Esophagus (tissue), 2 donors: ENCODE data around the gene PGBD4. TPM values are rescaled to one million over a fixed set of nuclear protein-coding genes. Genes with fewer than 3 reads are reported as not detected.

Experiments used
- H3K27ac ChIP-seq, 2 donors: one replicate each; pipeline ENCODE4 v1.5.1; 2013; ENCODE audit warnings: low read depth in 2 of 2, mild to moderate bottlenecking in 2 of 2, inconsistent platforms in 1 of 2, low read length in 1 of 2, moderate library complexity in 1 of 2
- H3K27me3 ChIP-seq, 2 donors: one replicate each; pipeline ENCODE4 v1.6.1; 2013; ENCODE audit warnings: low read length in 2 of 2, control low read depth in 1 of 2, mild to moderate bottlenecking in 1 of 2; ENCODE audit not compliant: insufficient read depth in 2 of 2, control insufficient read depth in 1 of 2
- H3K36me3 ChIP-seq, 2 donors: one replicate each; pipeline ENCODE4 v1.6.1; 2013; ENCODE audit warnings: low read length in 1 of 2; ENCODE audit not compliant: control insufficient read depth in 2 of 2, insufficient read depth in 2 of 2
- H3K4me1 ChIP-seq, 2 donors: one replicate each; pipeline ENCODE4 v1.6.1; 2013; ENCODE audit warnings: low read length in 1 of 2; ENCODE audit not compliant: control insufficient read depth in 2 of 2, insufficient read depth in 2 of 2
- H3K4me3 ChIP-seq, 2 donors: one replicate each; pipeline ENCODE4 v1.5.1; 2013; ENCODE audit warnings: low read length in 2 of 2, mild to moderate bottlenecking in 2 of 2, low read depth in 1 of 2, moderate library complexity in 1 of 2
- H3K9me3 ChIP-seq, 2 donors: one replicate each; pipeline ENCODE4 v1.6.1; 2013; ENCODE audit warnings: mild to moderate bottlenecking in 2 of 2, low read depth in 1 of 2, low read length in 1 of 2, moderate library complexity in 1 of 2; ENCODE audit not compliant: control insufficient read depth in 2 of 2, insufficient read depth in 1 of 2
- WGBS, 2 donors: extraction: QIAGEN DNeasy Blood & Tissue Kit; methylation state at CpG; one replicate each; pipeline ENCODE4 v1.1.7; 2013; 5-methylcytosine and 5-hydroxymethylcytosine counted together
- polyA plus RNA-seq, 2 donors: library from polyadenylated mRNA; stranded (reverse); fragments of 200-250 nt; gene quantifications; one replicate each; pipeline ENCODE4 v1.2.3, GENCODE V29; 2013
- donor health status: healthy with polysubstance abuse.
- donor health status: Bipolar disorder and iron deficiency.

PGBD4 gene
- polyA plus RNA-seq, 2 donors = 0.49 to 0.71 TPM

DNA sequence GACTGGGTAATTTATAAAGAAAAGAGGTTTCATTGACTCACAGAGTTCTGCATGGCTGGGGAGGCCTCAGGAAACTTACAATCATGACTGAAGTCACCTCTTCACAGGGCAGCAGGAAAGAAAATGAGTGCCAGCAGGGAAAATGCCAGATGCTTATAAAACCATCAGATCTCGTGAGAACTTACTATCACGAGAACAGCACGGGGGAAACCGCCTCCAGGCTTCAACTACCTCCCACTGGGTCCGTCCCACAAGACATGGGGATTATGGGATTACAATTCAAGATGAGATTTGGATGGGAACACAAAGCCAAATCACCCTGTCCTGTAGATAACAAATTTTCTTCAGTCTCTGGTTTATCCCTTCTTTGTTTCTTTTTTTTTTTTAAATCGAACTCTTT is 31.9 kb upstream of the PGBD4 start:
- H3K4me3 ChIP-seq = no peak overlapping the region
- H3K9me3 ChIP-seq = no peaks in the 10 kb centered on the region
- no peaks in the 10 kb centered on the region for H3K4me1 ChIP-seq
- no peaks in the 10 kb centered on the region for H3K36me3 ChIP-seq
- 76 to 78% methylated on average over 6 of the region's 6 CpGs for WGBS, 2 donors
- H3K27me3 ChIP-seq = no peaks in the 10 kb centered on the region
- no peak overlapping the region for H3K27ac ChIP-seq

DNA sequence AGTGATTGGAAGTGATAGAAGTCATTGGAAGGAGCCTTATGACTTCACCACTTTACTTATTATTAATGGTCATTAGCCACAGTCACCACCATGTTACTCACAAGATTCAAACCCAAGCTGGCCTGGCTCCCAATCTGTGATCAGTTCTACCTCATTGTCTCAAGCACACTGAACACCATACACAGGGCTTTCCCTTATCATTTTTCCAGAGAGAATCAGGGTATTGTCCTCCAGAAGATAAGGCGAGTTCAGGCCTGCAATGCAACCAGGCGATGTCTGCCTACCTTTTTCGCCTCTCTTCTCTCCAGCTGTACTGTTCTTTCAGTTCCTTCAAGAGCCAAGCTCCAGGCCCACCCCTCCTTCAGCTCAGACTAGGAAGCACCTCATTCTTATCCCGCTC is 25.1 kb upstream of the PGBD4 start:
- H3K4me3 ChIP-seq = no peak overlapping the region
- H3K36me3 ChIP-seq = no peaks in the 10 kb centered on the region
- H3K27ac ChIP-seq = no peak overlapping the region
- no peaks in the 10 kb centered on the region for H3K4me1 ChIP-seq
- 87 to 88% methylated on average over 4 of the region's 4 CpGs for WGBS, 2 donors
- H3K9me3 ChIP-seq = no peaks in the 10 kb centered on the region
- no peaks in the 10 kb centered on the region for H3K27me3 ChIP-seq

DNA sequence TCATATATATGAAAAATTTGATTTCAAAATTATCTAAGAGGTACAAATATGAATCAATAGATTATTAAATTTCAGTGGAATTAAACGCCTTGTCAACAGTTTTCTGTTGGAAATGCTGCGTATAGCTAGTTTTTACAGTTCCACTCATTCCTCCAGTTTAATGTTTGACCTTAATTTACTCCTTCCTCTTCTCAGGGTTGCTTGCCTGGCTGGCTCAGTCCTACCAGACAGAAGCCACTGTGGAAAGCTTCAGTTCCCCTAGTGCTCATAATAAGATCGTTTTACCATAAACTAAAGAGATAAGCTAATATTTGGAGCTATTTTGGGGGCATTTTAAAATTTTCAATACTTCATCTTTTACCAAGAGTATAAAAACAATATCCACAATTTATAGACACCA is 23.0 kb upstream of the PGBD4 start:
- Histone ChIP-seq H3K4me1 (no peaks in the 10 kb centered on the region), H3K27me3 (no peaks in the 10 kb centered on the region), H3K36me3 (no peaks in the 10 kb centered on the region), H3K27ac (no peak overlapping the region), H3K4me3 (no peak overlapping the region), H3K9me3 (no peaks in the 10 kb centered on the region)
- 77 to 94% methylated on average over 3 of the region's 3 CpGs for WGBS, 2 donors

DNA sequence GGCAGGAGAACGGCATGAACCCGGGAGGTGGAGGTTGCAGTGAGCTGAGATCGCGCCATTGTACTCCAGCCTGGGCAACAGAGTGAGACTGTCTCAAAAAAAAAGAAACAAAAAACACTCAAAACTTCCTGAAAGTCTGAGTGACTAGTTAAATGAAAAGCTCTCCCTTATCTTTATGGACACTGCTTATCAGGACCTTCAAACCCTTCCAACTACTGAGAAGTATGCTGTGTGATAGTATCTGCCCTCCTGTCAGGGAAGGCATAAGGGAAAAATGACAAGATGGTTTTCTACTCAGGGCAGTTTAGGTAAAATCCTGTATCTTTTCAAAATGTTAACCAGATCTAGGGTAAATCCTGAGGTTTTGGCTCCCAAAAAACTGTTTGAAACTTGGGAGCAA is 22.0 kb upstream of the PGBD4 start:
- H3K4me1 ChIP-seq = no peaks in the 10 kb centered on the region
- H3K9me3 ChIP-seq = no peaks in the 10 kb centered on the region
- H3K36me3 ChIP-seq = no peaks in the 10 kb centered on the region
- WGBS, 2 donors = 70 to 96% methylated on average over 4 of the region's 4 CpGs
- no peak overlapping the region for H3K4me3 ChIP-seq
- no peaks in the 10 kb centered on the region for H3K27me3 ChIP-seq
- H3K27ac ChIP-seq = no peak overlapping the region

DNA sequence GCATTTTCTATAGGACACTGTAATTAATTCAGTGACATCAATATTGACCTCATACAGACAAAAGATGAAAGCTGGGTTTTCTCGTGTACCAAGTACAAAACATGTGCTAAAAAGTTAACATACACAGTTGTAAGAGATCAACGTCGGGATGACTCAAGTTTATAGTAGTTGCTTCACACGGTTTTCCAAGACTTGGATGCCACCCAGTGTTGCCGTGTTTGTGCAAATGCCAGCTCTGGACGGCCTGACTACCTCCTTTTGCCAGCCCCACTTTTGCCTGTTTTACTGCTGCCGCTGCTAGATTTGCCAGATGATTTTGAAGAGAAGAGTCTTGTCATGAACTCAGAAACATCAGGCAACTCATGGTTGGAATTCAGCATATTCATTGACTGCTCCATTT is 17.8 kb upstream of the PGBD4 start:
- H3K27me3 ChIP-seq = no peaks in the 10 kb centered on the region
- 45 to 60% methylated on average over 7 of the region's 7 CpGs for WGBS, 2 donors
- H3K4me1 ChIP-seq = no peaks in the 10 kb centered on the region
- no peaks in the 10 kb centered on the region for H3K9me3 ChIP-seq
- H3K4me3 ChIP-seq = no peak overlapping the region
- H3K27ac ChIP-seq = peak overlapping the region; percentile 23 to 47
- peaks cover 0 to 3% of the 10 kb centered on the region in 2 donors for H3K36me3 ChIP-seq

DNA sequence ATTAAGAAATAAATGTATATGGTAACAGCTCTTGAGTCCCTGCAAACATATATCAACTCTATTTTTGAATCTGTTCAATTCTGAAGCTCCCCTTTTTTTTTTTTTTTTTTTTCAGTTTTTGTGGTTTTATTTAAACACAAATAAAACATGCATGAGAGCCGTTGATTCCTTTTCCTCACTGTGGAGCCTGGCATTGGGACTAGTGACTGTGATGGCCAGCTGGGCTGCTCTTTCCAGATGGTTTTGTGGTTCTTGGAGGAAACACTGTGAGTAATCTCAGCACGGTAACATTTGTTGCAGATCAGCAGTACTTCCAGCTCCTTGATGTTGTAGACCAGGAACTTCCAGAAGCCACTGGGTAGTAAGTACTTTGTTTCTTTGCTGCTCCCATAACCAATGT is 16.1 kb upstream of the PGBD4 start:
- H3K27ac ChIP-seq = no peak overlapping the region
- no peaks in the 10 kb centered on the region for H3K9me3 ChIP-seq
- H3K27me3 ChIP-seq = no peaks in the 10 kb centered on the region
- H3K4me3 ChIP-seq = no peak overlapping the region
- 72 to 75% methylated on average over 2 of the region's 2 CpGs for WGBS, 2 donors
- H3K4me1 ChIP-seq = no peaks in the 10 kb centered on the region
- H3K36me3 ChIP-seq = peaks cover 0 to 3% of the 10 kb centered on the region in 2 donors

DNA sequence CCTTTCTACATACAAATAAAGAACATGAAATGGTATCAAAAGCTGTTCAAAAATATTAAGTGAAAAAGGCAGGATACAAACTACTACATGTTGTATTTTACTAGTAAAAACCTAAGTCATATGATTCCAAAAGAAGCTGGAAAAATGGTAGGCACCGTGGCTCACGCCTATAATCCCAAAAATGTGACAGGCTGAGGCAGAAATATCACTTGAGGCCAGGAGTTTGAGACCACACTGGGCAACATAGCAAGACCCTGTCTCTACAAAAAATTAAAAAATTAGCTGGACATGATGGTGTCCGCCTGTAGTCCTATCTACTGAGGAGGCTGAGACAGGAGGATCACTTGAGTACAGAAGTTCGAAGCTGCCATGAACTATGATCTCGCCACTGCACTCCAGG is 2.0 kb upstream of the PGBD4 start:
- 94 to 97% methylated on average over 5 of the region's 5 CpGs for WGBS, 2 donors
- peaks cover 2 to 4% of the 10 kb centered on the region in 2 donors for H3K36me3 ChIP-seq
- H3K4me3 ChIP-seq = no peak overlapping the region
- no peak overlapping the region for H3K27ac ChIP-seq
- peaks cover 0 to 2% of the 10 kb centered on the region in 2 donors for H3K4me1 ChIP-seq
- H3K27me3 ChIP-seq = no peaks in the 10 kb centered on the region
- H3K9me3 ChIP-seq = no peaks in the 10 kb centered on the region

DNA sequence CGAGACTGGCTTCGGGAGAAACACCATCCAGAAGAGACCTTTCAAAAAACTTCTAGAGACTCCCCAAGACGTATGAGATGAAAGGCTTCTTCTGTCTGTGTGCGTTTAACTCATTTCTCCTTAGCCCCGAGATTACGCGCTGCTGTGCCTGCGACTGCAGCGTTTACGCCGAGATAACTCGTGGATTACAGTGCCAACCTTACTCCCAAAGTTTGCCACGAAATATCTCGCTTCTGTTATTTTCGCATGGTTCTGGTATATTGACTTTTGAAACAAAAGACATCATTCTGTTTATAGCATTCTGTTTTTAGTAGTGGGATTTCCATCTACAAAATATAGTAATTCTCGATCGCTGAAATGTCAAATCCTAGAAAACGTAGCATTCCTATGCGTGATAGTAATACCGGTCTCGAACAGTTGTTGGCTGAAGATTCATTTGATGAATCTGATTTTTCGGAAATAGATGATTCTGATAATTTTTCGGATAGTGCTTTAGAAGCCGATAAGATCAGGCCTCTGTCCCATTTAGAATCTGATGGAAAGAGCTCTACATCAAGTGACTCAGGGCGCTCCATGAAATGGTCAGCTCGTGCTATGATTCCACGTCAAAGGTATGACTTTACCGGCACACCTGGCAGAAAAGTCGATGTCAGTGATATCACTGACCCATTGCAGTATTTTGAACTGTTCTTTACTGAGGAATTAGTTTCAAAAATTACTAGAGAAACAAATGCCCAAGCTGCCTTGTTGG is 467 bp downstream of the PGBD4 start:
- H3K36me3 ChIP-seq = no peaks in the 10 kb centered on the region
- no peaks in the 10 kb centered on the region for H3K27me3 ChIP-seq
- no peaks in the 10 kb centered on the region for H3K9me3 ChIP-seq
- H3K4me3 ChIP-seq = peak overlapping the region; percentile 94 to 96
- WGBS, 2 donors = 24 to 29% methylated on average over 29 of the region's 29 CpGs
- H3K4me1 ChIP-seq = peaks cover 0 to 2% of the 10 kb centered on the region in 2 donors
- H3K27ac ChIP-seq = peak overlapping the region; percentile 80 to 92

DNA sequence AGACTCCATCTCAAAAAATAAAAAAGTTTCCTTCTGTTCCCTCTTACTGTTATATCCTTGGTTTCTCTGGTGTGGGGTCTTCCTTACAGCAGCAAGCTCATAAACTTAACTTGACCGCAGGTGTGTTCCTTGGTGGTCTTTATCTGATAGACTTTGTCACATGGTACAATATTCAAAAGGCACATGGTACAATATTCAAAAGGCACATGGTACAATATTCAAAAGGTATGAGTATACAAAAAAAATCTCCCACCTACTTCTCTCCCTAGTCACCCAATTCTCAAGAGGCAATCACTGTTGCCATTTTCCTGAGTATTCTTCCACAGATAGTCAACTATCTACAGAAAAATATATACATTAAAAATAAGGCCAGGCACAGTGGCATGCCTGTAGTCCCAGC is 4.5 kb downstream of the PGBD4 start:
- WGBS, 2 donors = 97 to 100% methylated on average over 1 of the region's 1 CpG
- Histone ChIP-seq H3K27me3 (no peaks in the 10 kb centered on the region), H3K9me3 (no peaks in the 10 kb centered on the region), H3K27ac (no peak overlapping the region), H3K4me1 (peaks cover 0 to 2% of the 10 kb centered on the region in 2 donors), H3K36me3 (no peaks in the 10 kb centered on the region), H3K4me3 (no peak overlapping the region)

DNA sequence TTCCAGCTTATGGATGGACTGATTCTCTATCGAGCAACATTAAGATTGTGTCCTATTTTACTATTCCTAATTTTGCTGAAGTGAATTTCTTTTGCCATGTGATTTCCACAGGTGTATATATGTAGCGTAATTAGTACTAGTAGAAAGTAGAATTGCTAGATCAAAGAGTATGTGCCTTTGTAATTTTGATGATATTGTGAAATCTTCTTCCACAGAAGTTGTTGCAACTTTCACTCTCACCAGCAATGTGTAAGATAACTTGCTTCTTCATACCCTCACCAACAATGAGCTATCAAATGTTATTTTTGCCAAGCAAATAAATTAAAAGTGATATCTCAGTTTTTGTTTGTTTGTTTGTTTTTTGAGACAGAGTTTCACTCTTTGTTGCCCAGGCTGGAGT is 5.4 kb downstream of the PGBD4 start:
- no peak overlapping the region for H3K4me3 ChIP-seq
- no peak overlapping the region for H3K27ac ChIP-seq
- H3K27me3 ChIP-seq = no peaks in the 10 kb centered on the region
- 83 to 93% methylated on average over 2 of the region's 2 CpGs for WGBS, 2 donors
- no peaks in the 10 kb centered on the region for H3K9me3 ChIP-seq
- no peaks in the 10 kb centered on the region for H3K36me3 ChIP-seq
- peaks cover 0 to 2% of the 10 kb centered on the region in 2 donors for H3K4me1 ChIP-seq
